Measurements from ENCODE around the gene SEMA4D.

- TF ChIP-seq EP300 (IDR thresholded peaks at IDR 0.05) (no peak), CTCF (IDR thresholded peaks at IDR 0.05) (no peak)
Measured at GRCh38 chr9:89502671-89503070, 4.8 kb upstream of the SEMA4D start.
